Bronchial epithelial cell (primary cell): ENCODE results near the gene JAKMIP1. TPM values are rescaled to one million over a fixed set of nuclear protein-coding genes. Genes with fewer than 3 reads are reported as not detected.

ENCODE experiments used
- DNase-seq: peaks from one replicate; pipeline ENCODE4 v3.0.0-alpha.2; 2010; ENCODE audit warnings: low read depth
- FAIRE-seq: peaks from 2 replicates; lab custom pipeline; 2011; peaks lifted over from hg19 to GRCh38; lab: Jason Lieb, UNC
- H3K27me3 ChIP-seq: 2 replicates; pipeline ENCODE4 v1.5.1; 2011; ENCODE audit warnings: low read length; ENCODE audit not compliant: control insufficient read depth, insufficient read depth
- H3K36me3 ChIP-seq: 2 replicates; pipeline ENCODE4 v1.5.1; 2011; ENCODE audit warnings: low read length; ENCODE audit not compliant: control insufficient read depth, insufficient read depth
- H3K4me3 ChIP-seq: 2 replicates; pipeline ENCODE4 v1.5.1; 2011; ENCODE audit warnings: mild to moderate bottlenecking, low read depth, low read length, control low read depth
- CTCF ChIP-seq: IDR thresholded peaks from 2 replicates; pipeline ENCODE4 v1.5.1; 2011; ENCODE audit warnings: mild to moderate bottlenecking, moderate library complexity, low read length, control low read depth, inconsistent platforms; ENCODE audit not compliant: insufficient read depth, severe bottlenecking
- total RNA-seq: library from RNA; depleted of rRNA; stranded (reverse); fragments of >200 nt; gene quantifications from 2 replicates; pipeline ENCODE4 v1.2.1, GENCODE V29; 2014

JAKMIP1 gene
- total RNA-seq, 1 donor from 2014 or later, result not detected

- H3K27me3 ChIP-seq, result no peaks in the 10 kb centered on the region
- DNase-seq (no peak), FAIRE-seq (no peak)
- no peak for TF ChIP-seq CTCF
- no peak overlapping the region for H3K4me3 ChIP-seq
- H3K36me3 ChIP-seq, result no peaks in the 10 kb centered on the region
Measured at GRCh38 chr4:6207602-6208001, 7.3 kb upstream of the JAKMIP1 start.

GRCh38 chr4:6206771-6207290 is 6.5 kb upstream of the JAKMIP1 start:
- Histone ChIP-seq H3K36me3 (no peaks in the 10 kb centered on the region), H3K27me3 (no peaks in the 10 kb centered on the region), H3K4me3 (no peak overlapping the region)
- DNase-seq (no peak), FAIRE-seq (no peak)
- TF ChIP-seq CTCF, result no peak

GRCh38 chr4:6205973-6206372 is 5.6 kb upstream of the JAKMIP1 start:
- Histone ChIP-seq H3K4me3 (no peak overlapping the region), H3K27me3 (no peaks in the 10 kb centered on the region), H3K36me3 (no peaks in the 10 kb centered on the region)
- DNase-seq (no peak), FAIRE-seq (no peak)
- no peak for TF ChIP-seq CTCF

- peaks cover 2% of the 10 kb centered on the region for H3K27me3 ChIP-seq
- no peak for TF ChIP-seq CTCF
Measured at GRCh38 chr4:6205567-6205931, 5.2 kb upstream of the JAKMIP1 start.

GRCh38 chr4:6204871-6205566 is 4.7 kb upstream of the JAKMIP1 start:
- DNase-seq (no peak), FAIRE-seq (no peak)
- TF ChIP-seq CTCF, result no peak
- H3K27me3 ChIP-seq, result peaks cover 2% of the 10 kb centered on the region
- H3K4me3 ChIP-seq, result no peak overlapping the region
- H3K36me3 ChIP-seq, result no peaks in the 10 kb centered on the region

More at GRCh38 chr4:6205567-6205931, 5.2 kb upstream of the JAKMIP1 start:
- no peak for DNase-seq
- H3K36me3 ChIP-seq, result no peaks in the 10 kb centered on the region
- no peak overlapping the region for H3K4me3 ChIP-seq
- FAIRE-seq, result no peak
